LNCaP clone FGC (cell line): ENCODE measurements around the gene NFATC3.

Experiments
- DNase-seq: peaks from one replicate; pipeline ENCODE4 v3.0.0-alpha.2; 2011; ENCODE audit warnings: low read depth
- H3K4me3 ChIP-seq: 2 replicates; pipeline ENCODE4 v1.5.1; 2011; ENCODE audit warnings: mild to moderate bottlenecking, low read depth, low read length, control low read depth
- CTCF ChIP-seq: IDR thresholded peaks from 2 replicates; pipeline ENCODE4 v1.5.1; 2012; ENCODE audit warnings: mild to moderate bottlenecking; ENCODE audit not compliant: control insufficient read depth, insufficient read depth; ENCODE audit errors: extremely low read depth

NFATC3 gene

GRCh38 chr16:68049449-68049848 is 35.7 kb upstream of the NFATC3 start:
- TF ChIP-seq CTCF: no peak
- H3K4me3 ChIP-seq: no peak overlapping the region
- DNase-seq: no peak

- no peak overlapping the region for H3K4me3 ChIP-seq
- no peak for DNase-seq
- no peak for TF ChIP-seq CTCF
Measured at GRCh38 chr16:68055395-68055794, 29.8 kb upstream of the NFATC3 start.

- H3K4me3 ChIP-seq: no peak overlapping the region
- DNase-seq: no peak
- no peak for TF ChIP-seq CTCF
Measured at GRCh38 chr16:68059804-68060203, 25.4 kb upstream of the NFATC3 start.

GRCh38 chr16:68061396-68061795 is 23.8 kb upstream of the NFATC3 start:
- no peak for TF ChIP-seq CTCF
- no peak for DNase-seq
- H3K4me3 ChIP-seq: no peak overlapping the region

GRCh38 chr16:68062910-68063393 is 22.2 kb upstream of the NFATC3 start:
- H3K4me3 ChIP-seq: no peak overlapping the region
- TF ChIP-seq CTCF: no peak
- no peak for DNase-seq

GRCh38 chr16:68064791-68065365 is 20.3 kb upstream of the NFATC3 start:
- no peak overlapping the region for H3K4me3 ChIP-seq
- DNase-seq: no peak

More at GRCh38 chr16:68064791-68065365, 20.3 kb upstream of the NFATC3 start:
- peak; percentile 79 for TF ChIP-seq CTCF
